ENCODE results near the gene TLE4.

TLE4 gene

DNA sequence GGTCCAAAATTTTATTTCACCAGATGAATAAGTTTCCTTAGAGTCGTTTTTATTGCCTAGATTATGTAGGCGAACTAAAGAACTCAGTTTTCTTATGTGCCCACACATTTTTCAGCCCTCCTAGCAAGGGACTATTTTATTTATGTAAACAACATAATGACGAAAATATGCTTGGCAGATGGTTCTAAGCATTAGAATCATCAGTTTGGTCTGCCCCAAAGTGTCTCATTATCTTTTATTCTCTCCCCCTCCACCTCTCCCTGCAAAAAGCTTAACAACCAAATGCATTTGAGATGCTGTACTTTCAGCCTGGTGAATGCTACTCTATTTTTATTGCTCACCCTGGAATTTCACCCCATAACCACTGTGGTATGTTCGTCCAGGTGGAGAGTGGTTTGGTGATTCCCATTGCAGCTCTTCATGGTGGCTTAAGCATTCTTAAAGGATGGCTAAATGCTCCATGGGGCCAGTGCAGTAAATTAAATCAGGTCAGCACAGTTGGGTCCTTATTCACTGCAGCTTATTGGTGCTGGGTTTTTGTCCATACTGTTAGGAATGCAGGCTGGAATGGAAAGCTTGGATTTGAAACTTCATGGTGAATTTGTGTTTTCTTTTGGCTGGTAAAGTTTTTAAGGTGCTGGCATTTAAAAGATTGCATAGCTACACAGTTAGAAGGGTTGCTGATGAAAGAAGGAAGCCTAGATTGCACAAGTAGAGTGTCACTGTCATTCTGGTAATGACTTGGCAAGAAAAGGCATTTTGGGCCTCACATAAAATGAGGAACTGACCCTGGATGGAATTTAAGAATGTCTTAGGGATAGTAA lies 39.2 kb downstream of the TLE4 start:
- TF ChIP-seq, protein P1, sequence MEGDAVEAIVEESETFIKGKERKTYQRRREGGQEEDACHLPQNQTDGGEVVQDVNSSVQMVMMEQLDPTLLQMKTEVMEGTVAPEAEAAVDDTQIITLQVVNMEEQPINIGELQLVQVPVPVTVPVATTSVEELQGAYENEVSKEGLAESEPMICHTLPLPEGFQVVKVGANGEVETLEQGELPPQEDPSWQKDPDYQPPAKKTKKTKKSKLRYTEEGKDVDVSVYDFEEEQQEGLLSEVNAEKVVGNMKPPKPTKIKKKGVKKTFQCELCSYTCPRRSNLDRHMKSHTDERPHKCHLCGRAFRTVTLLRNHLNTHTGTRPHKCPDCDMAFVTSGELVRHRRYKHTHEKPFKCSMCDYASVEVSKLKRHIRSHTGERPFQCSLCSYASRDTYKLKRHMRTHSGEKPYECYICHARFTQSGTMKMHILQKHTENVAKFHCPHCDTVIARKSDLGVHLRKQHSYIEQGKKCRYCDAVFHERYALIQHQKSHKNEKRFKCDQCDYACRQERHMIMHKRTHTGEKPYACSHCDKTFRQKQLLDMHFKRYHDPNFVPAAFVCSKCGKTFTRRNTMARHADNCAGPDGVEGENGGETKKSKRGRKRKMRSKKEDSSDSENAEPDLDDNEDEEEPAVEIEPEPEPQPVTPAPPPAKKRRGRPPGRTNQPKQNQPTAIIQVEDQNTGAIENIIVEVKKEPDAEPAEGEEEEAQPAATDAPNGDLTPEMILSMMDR (conservative IDR thresholded peaks at IDR 0.05; ENCODE audit: low read length), result no peak
- peak; percentile 99 for DNase-seq (ENCODE audit: low read depth)
- no peak overlapping the region for H3K4me3 ChIP-seq (ENCODE audit: low read length)

DNA sequence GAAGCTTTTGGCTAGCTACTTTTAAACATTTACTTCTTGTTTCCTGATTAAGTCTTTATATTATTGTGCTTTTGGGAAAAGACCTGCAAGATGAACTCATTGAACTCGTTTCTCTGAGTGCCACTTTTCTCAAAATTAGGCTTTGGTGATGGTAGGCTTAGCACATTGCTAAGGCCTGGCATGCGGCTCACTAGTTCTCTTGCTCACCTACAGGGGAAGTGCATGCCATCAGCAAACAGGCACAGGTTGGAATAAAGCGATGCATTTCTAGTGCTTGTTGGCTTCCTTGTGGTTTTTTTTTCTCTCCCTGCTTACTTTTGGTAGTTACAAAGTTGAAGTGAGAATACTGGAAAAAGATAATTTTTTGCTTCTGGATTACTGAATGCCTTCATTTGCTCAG lies 41.4 kb downstream of the TLE4 start:
- H3K4me3 ChIP-seq (ENCODE audit: low read length), result no peak overlapping the region
- no peak for DNase-seq (ENCODE audit: low read depth)
- TF ChIP-seq, protein P1 (conservative IDR thresholded peaks at IDR 0.05; ENCODE audit: low read length), result 0 out of 2 replicates have a peak, but pooled peaks have one; percentile 11

DNA sequence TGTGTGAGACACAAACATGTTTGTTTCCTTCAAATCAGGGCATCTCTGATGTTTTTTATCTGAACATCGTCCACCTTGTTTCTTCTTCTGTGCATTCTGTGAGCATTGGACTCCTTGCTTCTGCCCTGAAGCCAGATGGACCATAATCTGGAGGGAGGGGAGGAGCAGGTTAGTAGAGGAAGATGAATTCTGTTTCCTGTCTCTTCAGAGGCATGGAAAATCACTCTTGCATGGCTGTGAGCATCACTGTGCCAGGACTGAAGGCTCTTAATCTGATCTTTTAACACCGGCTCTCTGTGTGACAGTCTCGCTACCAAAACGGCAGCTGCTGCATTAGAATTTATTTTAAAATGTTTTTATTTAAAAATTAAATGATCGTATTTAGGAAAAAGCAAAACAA lies 43.3 kb downstream of the TLE4 start:
- no peak for DNase-seq (ENCODE audit: low read depth)
- TF ChIP-seq, protein P1 (conservative IDR thresholded peaks at IDR 0.05; ENCODE audit: low read length), result no peak

DNA sequence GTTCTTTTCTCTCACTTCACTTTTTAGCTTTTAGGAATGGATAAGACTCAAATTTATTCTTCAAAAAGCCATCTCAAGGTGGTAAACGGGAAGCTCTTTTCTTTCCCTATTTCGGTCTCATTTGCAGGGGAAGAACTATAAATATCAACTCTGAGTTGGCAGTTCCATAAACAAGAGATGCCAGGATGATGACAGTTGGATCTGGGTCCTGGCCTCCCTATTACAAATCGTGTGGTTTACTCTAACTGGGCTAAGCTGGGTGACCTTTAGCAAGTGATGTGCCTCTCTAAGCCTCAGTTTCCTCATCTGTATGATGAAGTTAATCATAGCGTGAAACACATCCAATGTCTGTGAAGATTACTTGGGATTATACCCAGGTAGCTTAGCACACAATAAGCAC lies 44.2 kb downstream of the TLE4 start:
- TF ChIP-seq, protein P1 (conservative IDR thresholded peaks at IDR 0.05; ENCODE audit: low read length), result no peak
- DNase-seq (ENCODE audit: low read depth), result peak; percentile 38
- H3K4me3 ChIP-seq (ENCODE audit: low read length), result no peak overlapping the region

More for the DNA sequence above, 43.3 kb downstream of the TLE4 start:
- H3K4me3 ChIP-seq (ENCODE audit: low read length), result no peak overlapping the region

DNA sequence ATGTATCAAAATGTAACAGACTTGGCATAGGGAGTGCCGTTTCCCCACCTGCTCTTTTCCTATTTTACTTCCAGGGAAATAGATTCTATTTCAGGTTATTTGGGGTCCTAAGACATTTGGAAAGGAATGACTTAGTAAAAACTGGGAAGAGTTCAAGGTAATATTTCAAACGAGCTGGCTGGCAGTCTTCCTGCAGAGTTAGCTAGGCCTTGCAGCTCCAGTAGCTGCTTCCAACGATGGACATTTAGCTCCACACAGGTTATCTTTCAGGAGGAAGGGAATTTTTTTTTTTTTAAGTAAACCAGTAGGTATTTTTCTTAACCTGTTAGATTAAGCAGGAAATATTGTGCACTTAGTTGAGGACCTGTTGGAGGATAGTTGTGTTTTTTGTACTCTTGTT lies 45.2 kb downstream of the TLE4 start:
- no peak overlapping the region for H3K4me3 ChIP-seq (ENCODE audit: low read length)
- TF ChIP-seq, protein P1 (conservative IDR thresholded peaks at IDR 0.05; ENCODE audit: low read length), result no peak

DNA sequence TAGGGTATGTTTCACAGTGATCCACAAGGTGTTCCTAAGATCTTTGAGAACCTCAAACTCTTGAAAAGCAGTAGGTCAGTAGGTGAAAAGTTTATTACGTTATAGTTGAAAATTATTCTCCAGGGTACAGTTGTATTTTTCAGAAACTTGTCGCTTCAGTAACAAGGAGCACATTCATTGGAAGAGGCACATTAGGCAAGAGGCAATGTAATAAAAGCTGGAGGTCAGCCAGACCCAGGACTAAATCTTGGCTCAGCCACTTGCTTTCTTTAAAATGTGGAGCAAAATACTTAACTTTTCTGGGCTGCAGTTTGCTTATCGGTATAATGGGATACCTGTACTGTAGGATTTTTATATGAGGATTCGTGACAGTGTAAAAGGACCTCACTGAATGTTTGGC lies 45.6 kb downstream of the TLE4 start:
- no peak overlapping the region for H3K4me3 ChIP-seq (ENCODE audit: low read length)
- TF ChIP-seq, protein P1 (conservative IDR thresholded peaks at IDR 0.05; ENCODE audit: low read length), result no peak
- DNase-seq (ENCODE audit: low read depth), result peak; percentile 75

More for the DNA sequence above, 45.2 kb downstream of the TLE4 start:
- no peak for DNase-seq (ENCODE audit: low read depth)

DNA sequence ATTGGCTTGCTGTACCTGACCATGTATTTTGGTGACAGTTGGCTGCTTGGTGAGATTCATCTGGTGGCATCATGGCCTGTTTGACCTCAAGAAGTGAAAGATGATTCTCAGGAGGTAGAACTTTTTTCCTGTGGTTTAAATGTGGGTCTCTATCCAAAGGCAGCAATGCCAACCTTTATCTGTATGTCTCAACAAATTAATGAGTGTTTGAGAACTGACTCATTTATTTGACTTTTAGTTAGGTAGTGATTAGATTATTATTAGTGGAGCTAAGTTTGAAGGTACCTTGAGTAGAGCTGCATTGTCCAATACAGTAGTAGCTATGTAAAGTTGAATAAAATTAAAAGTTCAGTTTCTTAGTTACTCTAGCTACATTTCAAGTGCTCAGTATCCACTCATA lies 48.2 kb downstream of the TLE4 start:
- no peak for DNase-seq (ENCODE audit: low read depth)
- H3K4me3 ChIP-seq (ENCODE audit: low read length), result no peak overlapping the region
- TF ChIP-seq, protein P1 (conservative IDR thresholded peaks at IDR 0.05; ENCODE audit: low read length), result no peak
